Naive thymus-derived CD4-positive, alpha-beta T cell (primary cell): ENCODE data around the gene DMRTA2. TPM values are rescaled to one million over a fixed set of nuclear protein-coding genes. Genes with fewer than 3 reads are reported as not detected.

Source experiments
- ATAC-seq: fragments of 150-1000 bp; cut with Tn5 transposase; 2 replicates; pipeline ENCODE4 v1.10.0; 2021; ENCODE audit warnings: mild to moderate bottlenecking, moderate library complexity
- CTCF ChIA-PET: fragments of 350-600 bp; sonication (Branson Sonifier 250); formaldehyde crosslinking; loops from one replicate; lab custom pipeline; 2021; ENCODE audit warnings: antibody characterized with exemption; lab: Charles Lee
- POLR2A ChIA-PET: fragments of 350-600 bp; sonication (Branson Sonifier 250); formaldehyde crosslinking; loops from one replicate; lab custom pipeline; 2021; ENCODE audit warnings: antibody characterized with exemption, inconsistent platforms; lab: Charles Lee
- DNase-seq, 9 donors: peaks; one replicate each; pipeline versions ENCODE4 v3.0.0 to v3.0.0-alpha.2; 2020 to 2022; ENCODE audit warnings: mixed read lengths in 1 of 9
- H3K27ac ChIP-seq: one replicate; pipeline ENCODE4 v1.7.0; 2013; ENCODE audit warnings: mild to moderate bottlenecking, low read depth, low read length, moderate library complexity
- H3K27me3 ChIP-seq, 2 donors: one replicate each; pipeline ENCODE4 v1.7.0; 2013; ENCODE audit warnings: low read length in 2 of 2, mild to moderate bottlenecking in 2 of 2, moderate library complexity in 2 of 2; ENCODE audit not compliant: control insufficient read depth in 2 of 2, insufficient read depth in 2 of 2
- H3K36me3 ChIP-seq, 3 experiments: 1 replicate in 2 of 3; 2 replicates in 1 of 3; pipeline ENCODE4 v1.7.0; 2013; ENCODE audit warnings: low read length in 3 of 3, mild to moderate bottlenecking in 3 of 3, moderate library complexity in 1 of 3; ENCODE audit not compliant: insufficient read depth in 3 of 3, control insufficient read depth in 2 of 3
- H3K4me1 ChIP-seq, 2 donors: one replicate each; pipeline ENCODE4 v1.7.0; 2013; ENCODE audit warnings: low read length in 2 of 2, mild to moderate bottlenecking in 2 of 2, moderate library complexity in 1 of 2; ENCODE audit not compliant: control insufficient read depth in 2 of 2, insufficient read depth in 2 of 2
- H3K4me3 ChIP-seq: 2 replicates; pipeline ENCODE4 v1.7.0; 2013; ENCODE audit warnings: mild to moderate bottlenecking, low read length
- H3K9me3 ChIP-seq, 3 experiments: 1 replicate in 2 of 3; 2 replicates in 1 of 3; pipeline ENCODE4 v1.7.0; 2013; ENCODE audit warnings: low read length in 3 of 3; ENCODE audit not compliant: control insufficient read depth in 2 of 3
- H3K27ac Mint-ChIP-seq, 9 donors: one replicate each; pipeline ENCODE4 v1.8.0; 2020 to 2022; ENCODE audit warnings: mixed read lengths in 9 of 9, mild to moderate bottlenecking in 8 of 9, moderate library complexity in 5 of 9, inconsistent platforms in 2 of 9
- H3K27me3 Mint-ChIP-seq, 5 donors: one replicate each; pipeline ENCODE4 v1.8.0; 2021 to 2022; ENCODE audit warnings: mixed read lengths in 5 of 5, mild to moderate bottlenecking in 1 of 5
- H3K36me3 Mint-ChIP-seq, 5 donors: one replicate each; pipeline ENCODE4 v1.8.0; 2020 to 2022; ENCODE audit warnings: mixed read lengths in 5 of 5, mild to moderate bottlenecking in 3 of 5, inconsistent platforms in 1 of 5
- H3K4me1 Mint-ChIP-seq, 7 donors: one replicate each; pipeline ENCODE4 v1.8.0; 2020 to 2022; ENCODE audit warnings: mixed read lengths in 7 of 7, mild to moderate bottlenecking in 3 of 7, inconsistent platforms in 1 of 7
- H3K4me3 Mint-ChIP-seq, 10 donors: one replicate each; pipeline ENCODE4 v1.8.0; 2020 to 2022; ENCODE audit warnings: mild to moderate bottlenecking in 10 of 10, mixed read lengths in 10 of 10, moderate library complexity in 6 of 10, inconsistent platforms in 2 of 10
- H3K9me3 Mint-ChIP-seq, 11 donors: one replicate each; pipeline ENCODE4 v1.8.0; 2020 to 2022; ENCODE audit warnings: mixed read lengths in 11 of 11, mild to moderate bottlenecking in 4 of 11, inconsistent platforms in 1 of 11, moderate library complexity in 1 of 11
- intact Hi-C, 2 donors: fragments of 100-400 bp; cut with micrococcal nuclease; formaldehyde crosslinking; loops; one replicate each; pipeline ENCODE4 v1.15.1; 2023
- polyA plus RNA-seq, 2 donors: library from polyadenylated mRNA; unstranded; fragments of 300-500 nt; fragmentation: Illumina TruSeq; gene quantifications; one replicate each; pipeline ENCODE4 v1.2.3, GENCODE V29; 2021
- total RNA-seq, 6 experiments: library from RNA in 5 of 6; stranded (reverse) in 5 of 6; gene quantifications; 1 replicate in 5 of 6; 2 replicates in 1 of 6; pipeline ENCODE4 v1.2.3 and lab custom pipeline; 2021 to 2026

The DMRTA2 gene
- total and polyA plus RNA-seq, 7 experiments from 2014 or later, result not detected

DNA sequence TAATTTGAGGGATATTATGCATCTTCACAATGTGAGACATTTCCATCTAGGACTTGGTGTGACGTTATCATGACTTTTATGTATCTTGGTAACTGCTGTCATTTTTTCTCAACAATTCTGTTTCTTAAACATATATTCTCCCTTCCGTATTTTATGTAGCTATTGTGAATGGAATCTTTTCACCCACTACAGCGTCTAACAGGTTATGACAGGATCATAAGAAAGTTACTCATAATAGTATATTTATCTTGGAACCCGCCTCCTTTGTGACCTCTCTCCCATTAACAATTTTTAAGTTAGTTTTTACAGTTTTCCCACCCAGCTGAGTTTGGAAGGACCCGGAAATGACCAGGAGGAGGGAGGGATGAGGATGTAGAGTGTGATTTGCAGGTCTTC is 6.8 kb upstream of the DMRTA2 start:
- Histone ChIP-seq H3K4me3 (no peak overlapping the region), H3K4me1 (no peaks in the 10 kb centered on the region), H3K36me3 (no peaks in the 10 kb centered on the region), H3K27me3 (peaks cover 12 to 26% of the 10 kb centered on the region in 2 donors), H3K9me3 (no peaks in the 10 kb centered on the region), H3K27ac (no peak overlapping the region)
- Mint-ChIP-seq H3K9me3 (peaks cover 0 to 4% (median 0%) of the 10 kb centered on the region in 11 donors), H3K4me1 (peaks cover 8 to 32% (median 14%) of the 10 kb centered on the region in 7 donors), H3K27me3 (peaks cover 61 to 84% (median 69%) of the 10 kb centered on the region in 5 donors), H3K4me3 (no peak overlapping the region), H3K27ac (peak overlapping the region in 1 of 9 donors; percentile 72), H3K36me3 (peaks cover 0 to 6% (median 4%) of the 10 kb centered on the region in 5 donors)
- POLR2A ChIA-PET, result interaction anchor here (0.6 kb wide), 1 partner anchor 80 kb away, joined by 3 read pairs; no protein-coding TSS in a partner anchor
- ATAC-seq (no peak), DNase-seq (no peak)
- CTCF ChIA-PET, result no interaction called here
- intact Hi-C loops, result no loop called here

DNA sequence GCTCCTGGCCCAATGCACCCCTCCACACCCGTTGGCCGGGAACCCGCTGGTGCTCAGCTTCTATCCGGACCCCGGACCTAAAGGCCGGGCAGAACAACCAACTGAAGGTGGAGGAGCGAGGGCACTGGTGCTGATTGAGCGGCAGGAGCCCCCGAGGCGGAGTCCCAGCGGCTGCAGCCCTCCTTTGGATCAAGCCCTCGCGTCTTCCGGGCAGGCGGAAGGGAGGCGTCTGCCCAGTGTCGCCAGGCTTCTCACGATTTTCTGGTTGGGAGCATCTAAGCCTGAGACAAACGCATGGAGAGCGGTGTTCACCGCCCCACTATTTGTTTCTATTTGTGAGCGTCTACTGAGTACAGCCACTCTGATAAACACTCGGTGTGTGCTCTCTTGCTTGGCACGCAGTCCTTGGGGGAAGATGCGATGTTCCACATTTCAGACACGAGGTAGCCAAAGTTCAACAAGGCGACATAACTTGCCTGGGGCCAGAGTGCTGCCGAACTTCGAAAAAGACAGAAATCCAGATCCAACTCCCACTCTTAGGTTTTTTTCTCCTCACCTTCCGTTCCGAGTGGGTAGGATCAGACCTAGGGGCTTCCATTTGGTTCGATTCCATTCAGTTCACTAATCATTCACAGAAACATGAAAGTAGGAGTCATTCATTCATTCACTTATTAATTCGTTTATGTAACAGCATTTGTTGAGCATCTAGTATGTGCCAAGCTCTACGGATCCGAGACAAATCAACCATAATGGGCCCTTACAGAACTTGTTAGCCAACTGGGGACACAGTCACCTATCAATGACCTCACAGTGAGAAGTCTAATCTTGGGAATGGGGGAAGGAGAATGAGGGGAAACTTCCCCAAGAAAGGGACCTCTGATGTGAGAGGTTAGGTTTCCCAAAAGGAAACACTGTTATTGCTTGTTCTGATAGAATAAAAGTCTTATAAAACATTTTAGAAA is 4.9 kb upstream of the DMRTA2 start:
- no peaks in the 10 kb centered on the region for H3K36me3 ChIP-seq
- H3K9me3 ChIP-seq, result no peaks in the 10 kb centered on the region
- peak overlapping the region in 2 of 10 donors; percentile 6 to 43 for H3K4me3 Mint-ChIP-seq
- POLR2A ChIA-PET, result no interaction called here
- no peak overlapping the region for H3K4me3 ChIP-seq
- no peak overlapping the region for H3K27ac ChIP-seq
- H3K27me3 Mint-ChIP-seq, result peaks cover 77 to 98% (median 87%) of the 10 kb centered on the region in 5 donors
- H3K27me3 ChIP-seq, result peaks cover 12 to 33% of the 10 kb centered on the region in 2 donors
- H3K9me3 Mint-ChIP-seq, result peaks cover 0 to 5% (median 0%) of the 10 kb centered on the region in 11 donors
- H3K4me1 Mint-ChIP-seq, result peaks cover 16 to 49% (median 27%) of the 10 kb centered on the region in 7 donors
- no peak for ATAC-seq
- intact Hi-C loops, result no loop called here
- DNase-seq, result peak in 1 of 9 donors; percentile 24
- H3K4me1 ChIP-seq, result no peaks in the 10 kb centered on the region
- peak overlapping the region in 1 of 9 donors; percentile 80 for H3K27ac Mint-ChIP-seq
- H3K36me3 Mint-ChIP-seq, result peaks cover 0 to 8% (median 4%) of the 10 kb centered on the region in 5 donors
- CTCF ChIA-PET, result no interaction called here

DNA sequence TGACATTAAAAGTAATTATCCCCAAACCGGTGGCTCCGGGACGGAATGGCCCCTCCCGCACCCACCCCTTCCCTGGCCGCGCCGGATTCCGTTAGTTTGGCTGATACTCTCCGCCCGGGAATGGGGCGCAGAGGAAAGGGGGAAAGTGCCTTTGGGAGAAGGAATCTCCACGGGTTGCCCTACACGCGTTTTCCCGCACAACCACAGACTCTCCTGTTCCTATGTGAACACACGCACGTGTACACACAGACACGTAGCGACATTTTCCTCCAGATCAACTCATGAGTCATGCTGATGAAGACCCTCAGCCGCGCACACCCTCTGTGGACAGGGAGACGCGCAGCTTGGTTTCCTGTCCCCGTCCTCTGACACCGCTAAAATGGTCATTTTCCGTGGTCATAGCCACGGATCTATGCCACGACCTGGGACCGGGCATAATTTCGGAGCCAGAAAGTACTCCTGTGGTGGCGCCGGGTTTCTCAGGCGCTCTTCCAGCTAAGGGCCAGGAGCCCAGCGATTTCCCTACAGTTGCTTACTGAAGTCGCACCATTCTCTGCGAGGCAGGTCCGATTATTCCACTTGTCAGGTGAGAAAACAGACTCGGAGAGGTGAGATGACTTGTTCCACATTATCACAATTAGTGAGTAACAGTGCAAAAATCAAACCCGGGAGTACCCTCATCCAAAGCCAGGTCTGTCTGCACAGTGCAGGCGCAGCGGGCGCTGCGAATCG is 4.0 kb upstream of the DMRTA2 start:
- Mint-ChIP-seq H3K27ac (peak overlapping the region in 1 of 9 donors; percentile 77), H3K4me1 (peaks cover 20 to 56% (median 33%) of the 10 kb centered on the region in 7 donors), H3K9me3 (peaks cover 0 to 6% (median 0%) of the 10 kb centered on the region in 11 donors), H3K4me3 (peak overlapping the region in 6 of 10 donors; percentile 25 to 60 (median 50)), H3K27me3 (peaks cover 85 to 98% (median 93%) of the 10 kb centered on the region in 5 donors), H3K36me3 (peaks cover 0 to 8% (median 4%) of the 10 kb centered on the region in 5 donors)
- ChIA-PET POLR2A (no interaction called here), CTCF (no interaction called here)
- no peaks in the 10 kb centered on the region for H3K4me1 ChIP-seq
- H3K27ac ChIP-seq, result no peak overlapping the region
- no peak for ATAC-seq
- intact Hi-C loops, result no loop called here
- no peak overlapping the region for H3K4me3 ChIP-seq
- no peaks in the 10 kb centered on the region for H3K9me3 ChIP-seq
- no peaks in the 10 kb centered on the region for H3K36me3 ChIP-seq
- DNase-seq, result no peak
- peaks cover 12 to 36% of the 10 kb centered on the region in 2 donors for H3K27me3 ChIP-seq

DNA sequence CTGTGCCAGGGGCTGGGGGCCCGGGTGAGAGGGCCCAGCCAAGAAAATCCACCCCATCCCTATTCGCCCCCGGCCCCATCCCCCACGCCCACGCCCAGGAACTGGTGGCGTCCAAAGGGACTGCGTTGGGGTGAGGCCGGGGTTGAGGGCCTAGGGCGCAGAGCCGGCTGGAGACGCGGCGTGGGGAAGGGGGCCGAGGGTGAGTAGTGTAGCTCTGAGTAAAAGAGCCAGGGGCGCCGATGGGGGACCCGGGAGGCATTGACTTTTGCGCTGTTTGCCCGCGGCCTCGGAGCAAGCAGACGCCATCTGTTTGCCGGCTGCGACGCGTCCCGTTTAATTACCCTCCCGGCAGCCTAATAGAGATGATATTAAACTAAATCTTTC is 3.5 kb upstream of the DMRTA2 start:
- H3K4me1 Mint-ChIP-seq, result peaks cover 23 to 62% (median 38%) of the 10 kb centered on the region in 7 donors
- H3K27ac Mint-ChIP-seq, result peak overlapping the region in 1 of 9 donors; percentile 58
- H3K4me1 ChIP-seq, result no peaks in the 10 kb centered on the region
- no peaks in the 10 kb centered on the region for H3K9me3 ChIP-seq
- intact Hi-C loops, result no loop called here
- peaks cover 12 to 41% of the 10 kb centered on the region in 2 donors for H3K27me3 ChIP-seq
- H3K4me3 Mint-ChIP-seq, result peak overlapping the region in 2 of 10 donors; percentile 5 to 27
- ChIA-PET CTCF (no interaction called here), POLR2A (no interaction called here)
- no peak overlapping the region for H3K4me3 ChIP-seq
- DNase-seq, result no peak
- no peaks in the 10 kb centered on the region for H3K36me3 ChIP-seq
- no peak overlapping the region for H3K27ac ChIP-seq
- peaks cover 0 to 8% (median 0%) of the 10 kb centered on the region in 11 donors for H3K9me3 Mint-ChIP-seq
- H3K36me3 Mint-ChIP-seq, result peaks cover 0 to 10% (median 4%) of the 10 kb centered on the region in 5 donors
- no peak for ATAC-seq
- peaks cover 86 to 98% (median 95%) of the 10 kb centered on the region in 5 donors for H3K27me3 Mint-ChIP-seq

DNA sequence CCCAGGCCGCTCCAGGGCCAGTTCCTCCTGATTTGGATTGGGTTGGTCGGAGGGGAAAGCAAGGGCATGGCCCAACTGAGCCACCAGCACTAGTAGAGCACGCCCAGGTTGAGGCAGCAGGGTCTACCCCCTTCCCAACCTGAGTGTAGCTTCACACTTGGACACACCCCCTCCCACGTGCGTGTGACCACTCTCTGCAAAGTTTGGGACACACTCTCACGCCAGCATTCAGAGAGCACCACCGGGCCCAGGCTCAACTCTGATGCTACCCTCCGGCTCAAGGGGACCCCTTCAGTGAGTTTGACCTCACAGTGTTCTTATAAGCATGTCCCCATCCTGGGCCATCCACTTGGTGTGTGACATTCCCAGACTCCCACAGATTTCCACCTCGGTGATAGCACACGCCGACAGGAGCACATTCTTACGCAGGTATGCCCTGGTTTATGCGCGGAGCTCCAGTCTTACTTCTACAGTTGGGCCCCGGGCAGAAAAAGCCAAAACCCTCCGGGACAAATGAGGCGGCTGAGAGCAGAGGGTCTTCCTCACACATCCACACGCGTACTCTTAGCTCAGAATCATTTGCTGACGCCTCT is 3.0 kb upstream of the DMRTA2 start:
- CTCF ChIA-PET, result no interaction called here
- H3K27me3 ChIP-seq, result peaks cover 12 to 41% of the 10 kb centered on the region in 2 donors
- H3K36me3 ChIP-seq, result no peaks in the 10 kb centered on the region
- intact Hi-C loops, result no loop called here
- peaks cover 0 to 11% (median 4%) of the 10 kb centered on the region in 5 donors for H3K36me3 Mint-ChIP-seq
- POLR2A ChIA-PET, result no interaction called here
- peak in 1 of 9 donors; percentile 21 for DNase-seq
- H3K27ac Mint-ChIP-seq, result peak overlapping the region in 1 of 9 donors; percentile 58
- H3K9me3 ChIP-seq, result no peaks in the 10 kb centered on the region
- no peaks in the 10 kb centered on the region for H3K4me1 ChIP-seq
- no peak overlapping the region for H3K4me3 ChIP-seq
- ATAC-seq, result no peak
- no peak overlapping the region for H3K27ac ChIP-seq
- H3K4me3 Mint-ChIP-seq, result peak overlapping the region in 5 of 10 donors; percentile 5 to 85 (median 16)
- H3K27me3 Mint-ChIP-seq, result peaks cover 84 to 97% (median 93%) of the 10 kb centered on the region in 5 donors
- peaks cover 0 to 8% (median 0%) of the 10 kb centered on the region in 11 donors for H3K9me3 Mint-ChIP-seq
- peaks cover 24 to 65% (median 41%) of the 10 kb centered on the region in 7 donors for H3K4me1 Mint-ChIP-seq
